Measurements from ENCODE around the gene PTPA. TPM values are rescaled to one million over a fixed set of nuclear protein-coding genes. Genes with fewer than 3 reads are reported as not detected.

The PTPA gene
- total RNA-seq, 8 experiments from 2014 or later, result 56.5 to 126 (median 95.6) TPM

DNA sequence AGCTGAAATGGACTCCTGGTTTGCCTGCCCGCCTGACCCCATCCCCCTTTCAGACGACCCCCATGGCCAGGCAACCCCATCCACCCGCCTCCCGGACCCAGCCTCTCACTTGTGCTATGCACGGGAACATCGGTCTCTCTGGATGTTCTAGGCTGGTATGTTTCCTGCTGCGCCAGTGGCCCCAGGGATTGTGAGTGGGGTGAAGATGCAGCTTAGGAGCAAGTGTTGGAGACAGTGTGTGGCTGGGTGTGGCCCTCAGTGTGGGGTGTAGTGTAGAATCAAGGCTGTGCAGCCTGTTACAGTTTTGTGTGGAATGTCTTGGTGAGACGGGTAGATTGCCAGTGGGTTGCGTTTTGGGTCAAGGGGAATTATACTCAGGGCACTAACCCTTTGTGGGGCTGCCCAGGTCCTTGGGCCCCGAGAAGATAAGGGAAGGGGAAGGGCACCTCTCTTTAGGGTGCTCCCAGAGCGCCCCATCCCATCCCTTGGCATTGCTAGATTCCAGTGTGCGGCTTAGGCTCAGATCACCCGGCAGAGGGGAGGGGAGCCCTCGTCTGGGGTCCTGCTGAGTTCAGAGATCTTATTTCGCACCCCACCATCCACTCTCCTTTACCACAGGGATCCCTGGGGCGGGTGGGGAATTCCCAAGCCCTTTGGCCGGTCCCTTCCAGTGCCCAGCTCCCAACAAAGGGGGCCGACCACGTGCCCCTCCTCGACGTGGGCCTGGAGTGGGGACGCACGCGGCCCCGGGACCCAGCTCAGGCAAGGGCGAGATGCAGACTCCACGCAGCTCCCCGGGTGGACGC, 62.3 kb downstream of the PTPA start:
- in situ Hi-C loops (cut with MboI; ENCODE audit: low pct_unique_long_range_greater_than_20kb in 2 of 9, low sequenced_read_pairs in 9 of 9, unreplicated experiment in 9 of 9), result loop anchor here in 1 of 9 experiments (10.0 kb wide), 1 partner anchor 431 kb away; no protein-coding TSS in a partner anchor
- 0 to 80% (median 55%) methylated on average over 1 to 4 of the region's 29 CpGs; no CpG with 5 or more reads in 6 of the 10 experiments for WGBS, 10 experiments
- Histone ChIP-seq H3K4me1 (replicated peaks in 1 of 2) (peaks cover 16 to 17% of the 10 kb centered on the region in 2 donors), H3K4me3 (peak overlapping the region; percentile 68 to 78 (median 73)), H3K27ac (peak overlapping the region; percentile 81 to 92)
- ATAC-seq (replicated peaks in 6 of 8), result no peak

- Histone ChIP-seq H3K27ac (peak overlapping the region; percentile 81 to 92), H3K4me3 (peak overlapping the region; percentile 68 to 78 (median 73)), H3K4me1 (replicated peaks in 1 of 2) (peaks cover 18 to 23% of the 10 kb centered on the region in 2 donors)
- ATAC-seq (replicated peaks in 6 of 8), result peak; percentile 9 to 35 (median 26)
- in situ Hi-C loops (cut with MboI; ENCODE audit: low pct_unique_long_range_greater_than_20kb in 2 of 9, low sequenced_read_pairs in 9 of 9, unreplicated experiment in 9 of 9), result loop anchor here in 1 of 9 experiments (10.0 kb wide), 1 partner anchor 431 kb away; no protein-coding TSS in a partner anchor
- WGBS, 10 experiments, result 0% methylated on average over 2 of the region's 55 CpGs; no CpG with 5 or more reads in 9 of the 10 experiments
These were observed 63.0 kb downstream of the PTPA start for GRCh38 chr9:129174102-129174723.

DNA sequence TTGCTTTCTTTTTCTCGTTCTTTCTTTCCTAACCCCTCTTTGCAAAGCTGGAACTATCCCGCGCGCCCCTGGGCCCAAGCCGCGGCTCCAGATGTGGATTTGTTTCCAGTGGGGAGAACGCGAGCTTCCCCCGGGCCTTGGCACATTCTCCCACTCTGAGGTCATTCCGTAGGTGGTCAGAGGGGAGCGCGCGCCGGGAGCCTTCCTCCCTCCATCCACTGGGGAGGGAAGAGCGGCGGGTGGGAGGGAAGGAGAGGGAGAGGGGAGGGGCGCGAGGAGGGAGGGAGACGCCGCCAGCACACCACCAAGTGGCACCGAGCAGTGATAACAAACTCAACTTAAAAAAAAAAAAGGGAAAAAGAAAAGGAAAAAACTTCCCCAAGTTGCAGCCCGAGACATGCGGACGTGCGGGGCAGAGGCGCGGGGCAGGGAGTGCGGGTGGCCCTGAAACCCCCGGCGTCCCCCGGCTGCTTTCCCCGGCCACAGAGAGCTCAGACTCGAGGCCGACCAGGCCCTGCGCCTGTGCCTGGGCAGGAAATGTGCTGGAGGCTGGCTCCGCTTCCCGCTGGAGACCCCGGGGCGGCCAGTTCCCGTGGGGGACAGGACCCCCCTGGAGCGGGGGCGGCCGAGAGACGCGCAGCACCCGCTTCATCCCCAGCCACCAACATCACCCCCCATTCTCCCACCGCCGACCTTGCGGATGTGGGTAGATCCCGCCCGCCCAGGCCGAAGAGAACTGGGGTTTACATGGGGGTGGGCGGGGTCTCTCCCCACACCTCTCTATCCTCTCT, 63.7 kb downstream of the PTPA start:
- peak overlapping the region; percentile 81 to 92 for H3K27ac ChIP-seq
- in situ Hi-C loops (cut with MboI; ENCODE audit: low pct_unique_long_range_greater_than_20kb in 2 of 9, low sequenced_read_pairs in 9 of 9, unreplicated experiment in 9 of 9), result loop anchor here in 2 of 9 experiments (10.0 to 25.0 kb wide), 2 partner anchors 162 to 430 kb away; no protein-coding TSS in a partner anchor
- H3K4me1 ChIP-seq (replicated peaks in 1 of 2), result peaks cover 19 to 26% of the 10 kb centered on the region in 2 donors
- peak overlapping the region; percentile 68 to 78 (median 73) for H3K4me3 ChIP-seq
- 0% methylated on average over 1 of the region's 53 CpGs; no CpG with 5 or more reads in 9 of the 10 experiments for WGBS, 10 experiments
- ATAC-seq (replicated peaks in 6 of 8), result peak; percentile 3 to 28 (median 18)

DNA sequence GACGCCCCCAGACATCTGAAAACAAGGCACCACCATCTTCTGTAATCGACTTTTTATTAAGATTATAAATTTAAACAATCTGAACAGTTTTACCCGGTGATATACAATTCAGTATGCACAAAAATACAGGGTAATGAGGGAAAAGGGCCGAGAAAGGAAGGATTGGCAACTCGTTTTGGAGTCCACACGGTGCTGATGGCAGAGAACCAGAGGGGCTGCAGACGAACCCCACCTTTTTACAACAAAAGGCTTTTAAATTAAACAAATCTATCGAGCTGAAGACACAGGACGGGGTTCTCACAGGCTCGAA, 64.3 kb downstream of the PTPA start:
- peak overlapping the region; percentile 81 to 92 for H3K27ac ChIP-seq

DNA sequence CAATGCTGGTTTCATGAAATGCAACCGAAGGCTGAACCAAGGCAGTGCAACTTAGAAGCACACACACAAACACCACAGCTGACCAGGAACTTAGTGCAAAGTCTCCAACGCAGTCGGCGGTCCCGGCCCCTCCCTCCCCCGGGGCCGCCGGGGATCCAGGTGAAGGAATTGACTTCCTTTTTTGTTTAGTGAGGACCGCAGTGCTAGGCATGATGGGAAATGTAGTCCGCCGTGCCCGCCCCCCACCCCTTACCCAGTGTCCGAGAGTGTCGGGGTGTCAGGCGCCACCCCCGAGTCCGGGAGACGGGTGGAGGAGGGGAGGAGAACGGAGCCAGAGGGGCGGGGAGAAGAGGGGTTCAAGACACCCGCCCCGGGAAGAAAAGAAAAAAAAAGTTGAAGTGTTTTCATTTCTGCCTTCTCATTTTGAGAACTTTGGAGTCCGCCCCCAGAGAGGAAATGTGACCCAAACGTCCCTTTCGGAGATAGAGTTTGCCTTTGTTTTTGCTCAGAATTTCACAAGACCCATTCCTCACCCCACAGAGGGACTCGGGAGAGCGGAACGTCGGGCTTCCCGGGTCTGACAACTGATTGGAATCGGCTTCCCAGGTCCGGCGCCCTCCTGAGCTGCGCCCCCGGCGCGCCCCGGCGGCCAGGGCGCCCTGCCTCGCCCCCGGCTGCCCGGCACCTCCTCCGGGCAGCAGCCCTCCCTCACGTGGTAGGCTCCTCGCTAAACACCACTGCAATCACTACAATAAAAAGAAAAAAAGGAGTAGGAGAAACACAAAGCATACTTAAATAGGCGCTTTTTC, 64.8 kb downstream of the PTPA start:
- peaks cover 19 to 26% of the 10 kb centered on the region in 2 donors for H3K4me1 ChIP-seq (replicated peaks in 1 of 2)
- peak overlapping the region; percentile 81 to 92 for H3K27ac ChIP-seq
- peak overlapping the region; percentile 68 to 78 (median 73) for H3K4me3 ChIP-seq
- in situ Hi-C loops (cut with MboI; ENCODE audit: low pct_unique_long_range_greater_than_20kb in 2 of 9, low sequenced_read_pairs in 9 of 9, unreplicated experiment in 9 of 9), result loop anchor here in 2 of 9 experiments (10.0 to 25.0 kb wide), 2 partner anchors 161 to 429 kb away; no protein-coding TSS in a partner anchor
- peak in 7 of 8 experiments; percentile 0 to 4 (median 2) for ATAC-seq (replicated peaks in 6 of 8)
- 0 to 2% (median 0%) methylated on average over 1 to 18 of the region's 47 CpGs; no CpG with 5 or more reads in 3 of the 10 experiments for WGBS, 10 experiments

More for the DNA sequence above, 64.3 kb downstream of the PTPA start:
- no peak for ATAC-seq (replicated peaks in 6 of 8)
- 0 to 3% (median 0%) methylated on average over 2 to 8 of the region's 10 CpGs; no CpG with 5 or more reads in 4 of the 10 experiments for WGBS, 10 experiments
- Histone ChIP-seq H3K4me3 (peak overlapping the region; percentile 68 to 78 (median 73)), H3K4me1 (replicated peaks in 1 of 2) (peaks cover 19 to 26% of the 10 kb centered on the region in 2 donors)
- in situ Hi-C loops (cut with MboI; ENCODE audit: low pct_unique_long_range_greater_than_20kb in 2 of 9, low sequenced_read_pairs in 9 of 9, unreplicated experiment in 9 of 9), result loop anchor here in 2 of 9 experiments (10.0 to 25.0 kb wide), 2 partner anchors 162 to 429 kb away; no protein-coding TSS in a partner anchor

DNA sequence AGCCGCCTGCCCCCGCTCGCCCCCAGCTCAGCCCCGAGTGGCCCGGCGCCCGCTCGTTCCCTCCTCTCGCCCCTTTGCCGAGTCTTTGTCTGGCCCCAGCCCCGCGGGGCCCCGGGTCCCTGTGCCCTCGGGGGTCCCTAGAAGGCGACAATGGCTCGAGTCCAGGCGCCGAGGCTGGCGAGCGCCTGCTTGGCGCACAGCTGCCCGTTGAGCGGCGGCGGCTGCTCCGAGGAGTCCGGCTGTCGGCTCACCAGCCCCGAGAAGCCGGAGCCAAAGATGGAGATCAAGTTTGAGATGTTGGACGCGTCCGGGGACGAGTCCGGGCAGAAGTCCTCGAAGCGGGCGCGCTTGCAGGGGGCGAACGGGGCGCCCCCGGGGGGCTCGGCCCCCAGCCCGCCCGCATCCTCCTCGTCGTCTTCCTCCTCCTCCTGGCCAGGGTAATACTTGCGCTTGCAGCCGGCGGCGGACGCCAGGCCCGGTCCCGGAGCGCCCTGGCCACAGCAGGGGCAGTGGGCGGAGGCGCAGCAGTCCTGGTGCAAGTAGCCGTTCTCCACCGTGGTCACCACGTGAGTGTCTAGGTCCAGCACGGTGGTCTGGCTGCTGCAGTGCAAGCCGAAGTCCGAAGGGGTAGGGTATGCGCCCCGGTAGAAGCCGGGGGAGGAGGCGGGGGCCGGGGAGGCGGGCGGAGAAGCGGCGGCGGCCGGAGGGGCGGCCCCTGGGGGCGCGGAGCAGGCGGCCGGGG, 65.7 kb downstream of the PTPA start:
- 0% methylated on average over 3 to 7 of the region's 80 CpGs; no CpG with 5 or more reads in 8 of the 10 experiments for WGBS, 10 experiments
- Histone ChIP-seq H3K4me1 (replicated peaks in 1 of 2) (peaks cover 19 to 26% of the 10 kb centered on the region in 2 donors), H3K27ac (peak overlapping the region; percentile 81), H3K4me3 (peak overlapping the region; percentile 68 to 78 (median 73))
- in situ Hi-C loops (cut with MboI; ENCODE audit: low pct_unique_long_range_greater_than_20kb in 2 of 9, low sequenced_read_pairs in 9 of 9, unreplicated experiment in 9 of 9), result loop anchor here in 2 of 9 experiments (10.0 to 25.0 kb wide), 2 partner anchors 160 to 428 kb away; no protein-coding TSS in a partner anchor
- peak in 2 of 8 experiments; percentile 0 to 2 for ATAC-seq (replicated peaks in 6 of 8)

DNA sequence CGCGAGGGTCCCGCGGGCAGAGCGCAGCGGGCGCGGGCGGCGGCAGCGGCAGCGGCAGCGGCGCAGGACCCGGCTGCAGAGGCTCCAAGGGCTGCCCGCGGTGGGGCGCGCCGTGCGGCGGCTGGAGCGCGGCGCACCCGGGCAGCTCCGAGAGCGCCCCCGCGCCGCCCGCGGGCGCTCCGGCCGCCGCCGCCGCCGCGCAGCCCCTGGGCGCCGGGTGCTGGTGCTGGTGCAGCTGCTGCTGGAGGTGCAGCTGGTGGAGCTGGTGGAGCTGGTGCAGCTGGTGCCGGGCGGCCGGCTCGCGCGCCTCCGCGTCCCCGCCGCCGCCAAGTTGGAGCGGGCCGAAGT, 66.2 kb downstream of the PTPA start:
- in situ Hi-C loops (cut with MboI; ENCODE audit: low pct_unique_long_range_greater_than_20kb in 2 of 9, low sequenced_read_pairs in 9 of 9, unreplicated experiment in 9 of 9), result loop anchor here in 2 of 9 experiments (10.0 to 25.0 kb wide), 2 partner anchors 160 to 427 kb away; no protein-coding TSS in a partner anchor
- Histone ChIP-seq H3K27ac (peak overlapping the region; percentile 81), H3K4me3 (peak overlapping the region; percentile 68 to 78 (median 73)), H3K4me1 (replicated peaks in 1 of 2) (peaks cover 18 to 26% of the 10 kb centered on the region in 2 donors)
- no CpG with 5 or more reads among the region's 56 CpGs for WGBS, 10 experiments
- ATAC-seq (replicated peaks in 6 of 8), result peak in 7 of 8 experiments; percentile 0 to 25 (median 1)

DNA sequence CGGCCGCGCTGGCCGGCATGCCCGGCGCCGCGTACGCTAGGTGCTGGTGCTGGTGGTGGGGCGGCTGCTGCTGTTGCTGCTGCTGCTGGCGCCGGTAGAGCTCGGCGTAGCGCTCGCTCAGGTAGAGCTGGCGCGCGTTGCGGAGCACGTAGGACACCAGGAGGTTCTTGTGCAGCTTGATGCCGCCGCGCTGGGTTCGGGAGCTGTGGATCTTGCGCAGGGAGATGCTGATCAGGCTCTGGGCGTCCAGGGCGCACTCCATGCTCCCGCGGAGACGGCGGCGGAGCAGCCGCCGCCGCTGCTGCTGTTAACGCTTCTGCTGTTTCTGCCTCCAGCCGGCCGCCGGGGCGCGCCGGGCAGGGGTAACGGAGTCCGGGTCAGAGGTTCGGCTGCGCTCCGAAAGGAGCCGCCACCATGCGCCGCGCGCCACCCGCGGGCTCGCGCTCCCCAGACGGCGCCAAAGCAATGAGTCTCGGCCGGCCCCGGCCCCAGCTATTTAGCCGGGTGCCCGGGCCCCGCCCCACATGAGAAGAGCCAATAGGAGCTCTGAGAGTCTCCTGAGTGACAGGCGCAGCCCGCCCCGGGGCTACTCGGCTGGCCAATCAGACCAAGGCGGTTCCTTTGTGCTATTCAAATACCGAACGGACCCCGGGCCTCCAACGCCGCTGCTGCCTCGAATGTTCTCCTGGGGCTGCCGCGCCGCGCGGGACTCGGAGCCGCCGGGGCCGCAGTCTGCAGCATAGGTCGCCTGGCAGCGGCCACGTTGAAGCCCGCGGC, 66.8 kb downstream of the PTPA start, which contains the start of gene IER5L:
IER5L (minus strand) TSS at position 471 of the 777 bp plus-strand sequence; CDS start at position 262, 209 bp downstream.
- ATAC-seq (replicated peaks in 6 of 8), result peak; percentile 65 to 86 (median 77)
- peak within 1 kb of the TSS; percentile 68 to 78 (median 73) for H3K4me3 ChIP-seq
- peak within 1 kb of the TSS; percentile 81 for H3K27ac ChIP-seq
- WGBS, 10 experiments, result 0% methylated on average over 1 to 9 of the region's 90 CpGs; no CpG with 5 or more reads in 5 of the 10 experiments
- H3K4me1 ChIP-seq (replicated peaks in 1 of 2), result peaks cover 13 to 20% of the 10 kb centered on the region in 2 donors
- in situ Hi-C loops (cut with MboI; ENCODE audit: low pct_unique_long_range_greater_than_20kb in 2 of 9, low sequenced_read_pairs in 9 of 9, unreplicated experiment in 9 of 9), result loop anchor here in 2 of 9 experiments (10.0 to 25.0 kb wide), 2 partner anchors 159 to 427 kb away; no protein-coding TSS in a partner anchor

DNA sequence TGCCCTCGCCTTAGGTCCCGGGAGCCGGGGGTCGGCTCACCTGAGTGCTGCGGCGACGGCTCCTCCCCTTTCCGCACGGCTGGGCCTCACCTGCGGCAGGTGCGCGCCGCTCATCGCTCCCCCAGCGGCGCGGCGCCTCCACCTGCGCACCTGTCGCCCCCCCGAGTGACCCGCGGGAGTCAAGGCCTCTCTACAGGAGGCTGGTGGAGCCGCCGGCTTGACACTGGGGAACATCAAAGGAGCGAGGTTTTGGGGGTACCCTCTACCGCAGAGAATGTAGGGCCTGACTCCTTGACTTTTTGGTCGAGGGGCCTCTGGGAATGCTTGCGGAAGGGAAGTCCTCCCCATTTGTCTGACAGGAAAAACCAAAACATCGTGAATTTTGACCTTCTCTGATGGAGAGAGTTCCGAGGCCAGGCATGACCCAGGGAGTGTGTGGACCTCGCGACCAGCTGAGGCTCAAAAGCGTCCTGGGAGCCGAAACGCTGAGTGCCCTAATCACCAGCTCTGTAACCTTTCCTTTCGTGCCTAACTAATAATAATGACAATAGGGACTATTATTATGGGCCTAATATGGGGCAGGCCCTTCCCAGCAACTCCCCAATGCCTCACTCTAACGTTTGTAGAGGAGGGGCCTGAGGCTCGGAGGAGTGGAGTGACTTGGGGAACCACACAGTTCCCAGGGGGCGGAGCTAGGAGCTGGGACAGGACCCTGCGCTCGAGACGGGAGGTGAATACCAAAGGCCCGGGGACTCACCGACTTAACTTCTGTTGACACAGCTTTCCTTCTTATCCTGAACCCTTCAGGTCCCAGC, 67.6 kb downstream of the PTPA start:
- Histone ChIP-seq H3K27ac (peak overlapping the region in 1 of 2 donors; percentile 14), H3K4me3 (peak overlapping the region; percentile 68 to 78 (median 73)), H3K4me1 (replicated peaks in 1 of 2) (peaks cover 5 to 16% of the 10 kb centered on the region in 2 donors)
- WGBS, 10 experiments, result 0 to 40% (median 22%) methylated on average over 1 to 13 of the region's 45 CpGs; no CpG with 5 or more reads in 2 of the 10 experiments
- in situ Hi-C loops (cut with MboI; ENCODE audit: low pct_unique_long_range_greater_than_20kb in 2 of 9, low sequenced_read_pairs in 9 of 9, unreplicated experiment in 9 of 9), result loop anchor here in 2 of 9 experiments (10.0 to 25.0 kb wide), 2 partner anchors 159 to 426 kb away; no protein-coding TSS in a partner anchor
- ATAC-seq (replicated peaks in 6 of 8), result peak in 2 of 8 experiments; percentile 4 to 10
